LNCAP (cell line): ENCODE results near the gene FBXO31.

ENCODE experiments used
- TF ChIP-seq, protein P1 (sequence below): fragments of 450-650 bp; IDR thresholded peaks from 2 replicates; pipeline ENCODE4 v1.5.1; 2017; ENCODE audit warnings: mild to moderate bottlenecking

Gene FBXO31

DNA sequence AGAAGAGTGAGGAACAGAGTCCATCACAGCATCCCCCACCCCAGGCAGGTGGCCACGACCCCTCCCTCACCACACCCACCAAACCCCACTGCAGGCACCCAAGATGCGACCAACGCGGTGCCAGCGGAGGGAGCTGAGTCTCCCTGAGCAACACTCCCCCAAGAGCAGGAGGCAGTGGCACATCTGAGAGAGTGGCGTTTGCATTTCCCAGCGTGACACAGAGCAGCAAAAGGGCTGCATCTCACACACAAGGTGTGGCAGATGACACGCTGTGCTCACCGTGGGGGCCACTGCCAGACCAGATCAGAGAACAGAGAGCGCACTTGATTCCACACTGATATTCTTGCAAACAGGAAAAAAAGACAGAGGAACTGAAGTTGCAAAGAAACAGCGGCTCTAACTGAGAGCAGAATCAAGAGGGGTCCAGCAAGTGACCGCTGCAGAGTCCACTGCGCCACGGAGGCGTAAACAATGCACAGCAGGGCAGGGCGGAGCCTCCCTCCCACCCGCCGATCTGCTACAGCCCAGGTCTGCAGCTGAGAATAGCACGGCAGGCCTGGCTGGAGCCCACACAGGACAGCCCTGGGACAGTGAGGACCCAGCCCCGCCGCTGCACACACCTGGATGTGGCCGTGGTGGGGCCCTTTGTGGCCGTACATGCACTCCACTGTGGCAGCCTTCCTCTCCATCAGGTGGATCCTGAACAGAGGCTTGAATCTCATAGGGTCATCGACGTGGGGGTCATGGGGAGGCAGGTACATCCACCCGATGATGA, 40.4 kb downstream of the FBXO31 start:
- TF ChIP-seq, protein P1, sequence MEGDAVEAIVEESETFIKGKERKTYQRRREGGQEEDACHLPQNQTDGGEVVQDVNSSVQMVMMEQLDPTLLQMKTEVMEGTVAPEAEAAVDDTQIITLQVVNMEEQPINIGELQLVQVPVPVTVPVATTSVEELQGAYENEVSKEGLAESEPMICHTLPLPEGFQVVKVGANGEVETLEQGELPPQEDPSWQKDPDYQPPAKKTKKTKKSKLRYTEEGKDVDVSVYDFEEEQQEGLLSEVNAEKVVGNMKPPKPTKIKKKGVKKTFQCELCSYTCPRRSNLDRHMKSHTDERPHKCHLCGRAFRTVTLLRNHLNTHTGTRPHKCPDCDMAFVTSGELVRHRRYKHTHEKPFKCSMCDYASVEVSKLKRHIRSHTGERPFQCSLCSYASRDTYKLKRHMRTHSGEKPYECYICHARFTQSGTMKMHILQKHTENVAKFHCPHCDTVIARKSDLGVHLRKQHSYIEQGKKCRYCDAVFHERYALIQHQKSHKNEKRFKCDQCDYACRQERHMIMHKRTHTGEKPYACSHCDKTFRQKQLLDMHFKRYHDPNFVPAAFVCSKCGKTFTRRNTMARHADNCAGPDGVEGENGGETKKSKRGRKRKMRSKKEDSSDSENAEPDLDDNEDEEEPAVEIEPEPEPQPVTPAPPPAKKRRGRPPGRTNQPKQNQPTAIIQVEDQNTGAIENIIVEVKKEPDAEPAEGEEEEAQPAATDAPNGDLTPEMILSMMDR = no peak

DNA sequence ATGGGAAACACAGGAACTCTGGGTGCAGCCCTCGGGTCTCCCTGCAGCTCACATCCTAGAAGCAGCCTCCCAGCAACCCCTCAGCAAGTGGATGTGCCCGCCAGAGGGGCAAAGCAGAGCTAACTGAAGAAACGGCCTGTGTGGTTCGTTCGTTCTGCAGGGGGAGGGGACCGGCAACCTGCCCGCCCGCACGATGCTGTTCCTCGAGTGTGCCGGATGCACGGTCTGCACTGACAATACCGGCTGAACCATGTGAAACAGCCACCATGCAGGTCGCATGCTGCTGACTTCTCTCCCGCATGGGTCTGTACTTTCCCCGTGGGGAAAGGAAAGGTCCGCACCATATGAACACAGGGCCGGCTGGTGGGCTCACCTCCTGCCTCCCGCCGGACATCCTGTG, 41.1 kb downstream of the FBXO31 start:
- TF ChIP-seq, protein P1 = no peak

DNA sequence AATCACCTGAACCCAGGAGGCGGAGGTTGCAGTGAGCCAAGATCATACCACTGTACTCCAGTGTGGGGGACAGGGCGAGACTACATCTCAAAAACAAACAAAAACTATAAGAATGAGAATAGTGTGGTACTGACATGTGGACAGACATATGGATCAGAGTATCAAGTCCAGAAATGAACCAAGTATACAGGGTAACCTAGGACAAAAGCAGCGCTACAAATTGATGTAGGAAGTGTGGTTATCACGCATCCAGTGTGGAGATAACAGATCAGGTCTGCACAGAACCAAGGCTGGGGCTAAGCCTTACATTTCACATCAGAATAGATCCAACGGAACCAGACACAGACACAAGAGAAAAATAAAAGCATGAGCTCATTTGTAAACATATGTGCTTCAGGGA, 43.4 kb downstream of the FBXO31 start:
- TF ChIP-seq, protein P1 = no peak

DNA sequence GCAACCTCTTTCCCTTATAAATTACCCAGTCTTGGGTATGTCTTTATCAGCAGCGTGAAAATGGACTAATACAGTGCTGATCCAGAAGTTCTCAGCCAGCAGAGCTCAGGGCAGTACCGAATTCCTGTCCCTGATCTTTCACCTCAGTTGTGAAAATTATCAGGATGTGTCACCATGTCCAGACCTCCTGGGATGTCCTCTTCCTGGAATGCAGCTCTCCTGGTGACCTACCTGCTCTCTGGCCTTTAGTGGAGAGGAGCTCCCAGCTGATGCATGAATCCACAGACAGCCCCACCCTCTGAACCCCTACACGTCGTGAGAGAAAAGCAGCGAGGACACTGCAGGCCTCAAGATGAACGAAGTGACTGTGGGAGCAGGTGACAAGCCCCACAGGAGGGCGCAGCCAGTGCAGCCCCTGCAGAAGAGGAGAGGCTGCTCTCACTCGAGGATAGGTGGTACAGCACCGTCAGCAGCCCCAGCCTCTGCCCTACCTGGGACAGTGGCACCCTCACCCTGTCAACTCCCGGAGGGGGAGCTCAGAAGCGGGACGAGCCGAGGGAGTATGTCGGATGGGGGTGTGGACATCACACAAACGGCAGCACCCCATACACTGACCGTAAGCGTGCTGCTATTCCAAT, 44.4 kb downstream of the FBXO31 start:
- TF ChIP-seq, protein P1 = no peak

DNA sequence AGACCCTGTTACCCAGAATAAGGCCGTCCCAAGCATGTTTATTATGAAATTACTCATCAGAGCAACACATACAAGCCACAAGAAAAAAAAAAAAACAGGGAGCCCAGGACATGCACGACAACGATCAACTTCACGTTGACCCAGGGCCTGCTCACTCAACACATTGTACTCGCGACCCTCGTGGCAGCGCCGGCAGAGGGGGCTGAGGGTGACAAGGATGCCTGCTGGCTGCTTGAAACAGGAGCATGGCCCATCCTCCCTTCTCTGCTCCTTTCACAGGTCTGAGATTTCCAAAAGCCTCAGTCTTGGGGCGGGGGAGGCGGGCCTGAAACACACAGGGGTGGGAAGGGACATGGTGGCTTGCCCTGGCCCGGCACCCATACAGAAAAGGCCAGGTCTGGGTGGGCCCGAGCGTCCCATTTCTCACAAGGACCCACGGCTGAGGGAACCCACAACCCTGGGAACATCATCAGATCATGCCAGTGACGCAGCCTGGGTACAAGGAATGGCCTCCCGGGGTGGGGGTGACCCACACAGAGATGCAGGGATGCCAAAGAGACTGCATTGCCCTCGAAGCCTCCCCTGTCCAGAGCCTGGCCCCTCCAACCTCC, 45.3 kb downstream of the FBXO31 start:
- TF ChIP-seq, protein P1 = no peak

DNA sequence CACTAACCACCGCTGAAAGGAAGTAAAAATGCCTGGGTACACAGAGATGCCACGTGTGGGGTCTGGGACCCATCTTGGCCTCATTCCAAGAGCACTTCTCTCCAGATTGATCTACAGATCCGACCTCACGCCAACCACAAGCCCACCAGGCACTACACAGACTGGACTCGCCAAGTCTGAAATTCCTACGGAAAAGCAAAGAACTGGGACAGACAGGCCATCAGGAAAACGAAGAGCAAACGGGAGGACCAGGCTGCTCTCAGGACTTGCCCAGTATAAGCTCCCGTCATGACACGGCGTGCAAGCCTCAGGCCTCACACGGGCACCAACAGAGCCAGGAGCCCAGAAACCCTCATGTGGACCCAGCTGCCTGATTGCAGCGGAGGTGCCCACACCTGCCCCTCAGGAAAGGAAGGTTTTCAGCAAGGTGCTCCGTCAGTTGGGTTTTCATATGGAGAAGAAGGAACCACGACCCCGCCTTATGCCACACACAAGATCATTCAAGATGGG, 46.3 kb downstream of the FBXO31 start:
- TF ChIP-seq, protein P1 = no peak

DNA sequence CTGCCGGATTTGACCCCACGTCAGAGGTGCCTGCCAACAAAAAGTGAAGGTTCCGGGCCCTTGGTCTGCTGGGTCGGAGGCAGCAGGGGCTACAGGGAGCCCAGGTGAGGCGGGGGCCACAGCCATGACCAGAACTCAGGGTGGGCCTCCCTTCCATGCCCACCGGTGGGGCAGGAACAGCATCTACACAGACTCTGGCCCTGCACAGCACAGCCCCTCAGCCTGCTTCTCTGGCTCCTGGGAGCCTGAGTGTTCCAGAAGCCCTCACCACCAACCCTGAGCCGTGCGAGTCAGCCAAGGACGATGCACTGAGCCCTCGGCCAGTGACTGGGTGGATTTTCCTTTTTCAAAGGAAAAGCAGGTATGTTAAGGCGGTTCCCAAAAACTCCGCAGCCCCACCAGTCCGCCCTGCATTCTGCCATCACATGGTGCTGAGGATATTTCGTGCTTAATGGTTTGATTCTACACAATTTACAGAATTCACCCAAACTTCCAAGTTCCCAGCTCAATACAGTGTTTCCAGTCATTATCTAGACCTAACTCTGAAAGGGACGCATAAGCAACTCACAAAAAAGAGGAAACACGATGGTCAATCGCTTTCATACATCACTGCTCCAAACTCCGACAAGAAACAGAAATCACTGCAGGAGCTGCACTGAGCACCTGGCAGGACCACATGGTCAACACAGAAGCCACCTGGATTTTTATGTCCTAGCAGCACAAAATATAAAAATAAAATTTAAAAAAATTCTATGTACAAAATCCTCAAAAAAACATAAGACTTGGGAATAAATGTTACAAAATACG, 46.9 kb downstream of the FBXO31 start:
- TF ChIP-seq, protein P1 = no peak
